K562 (cell line): ENCODE data around the gene MRPL22. TPM values are rescaled to one million over a fixed set of nuclear protein-coding genes. Genes with fewer than 3 reads are reported as not detected.

Source experiments
- ATAC-seq: fragments of 200-7000 bp; cut with Tn5 transposase; 3 replicates; pipeline ENCODE4 v1.9.1; 2020; ENCODE audit warnings: moderate library complexity
- BruUV-seq: library from RNA; stranded (reverse); fragments of 400-500 nt; replicated peaks from 2 replicates; lab custom pipeline; 2021; lab: Mats Ljungman, UMichigan
- CTCF ChIA-PET: fragments of 300-600 bp; formaldehyde crosslinking; extraction: SDS; loops from one replicate; lab custom pipeline; 2021; ENCODE audit warnings: low intra/inter-chr PET ratio; lab: Yijun Ruan, JAX
- POLR2A ChIA-PET: fragments of 300-600, 350-650 bp; sonication (Branson Sonifier 250); formaldehyde crosslinking; extraction: SDS; loops from one replicate; lab custom pipeline; 2021; ENCODE audit warnings: antibody characterized with exemption, inconsistent platforms; lab: Yijun Ruan, JAX
- DNase-seq, 4 experiments: peaks; one replicate each; pipeline versions ENCODE4 v3.0.0 to v3.0.0-alpha.2; 2011 to 2018; ENCODE audit warnings: low spot score in 3 of 4, mixed read lengths in 3 of 4; ENCODE audit errors: extremely low read depth in 1 of 4
- FAIRE-seq: peaks from 2 replicates; lab custom pipeline; 2011; peaks lifted over from hg19 to GRCh38; lab: Jason Lieb, UNC
- H2AFZ ChIP-seq: 2 replicates; pipeline ENCODE4 v1.6.0; 2011; ENCODE audit warnings: low read depth, low read length, control low read depth, inconsistent platforms
- H3K27ac ChIP-seq: fragments of 200-600 bp; 3 replicates; pipeline ENCODE4 v1.8.0; 2011; ENCODE audit warnings: low read depth, mild to moderate bottlenecking, control low read depth, inconsistent platforms, low read length, moderate library complexity, mixed read lengths; ENCODE audit errors: extremely low read depth
- H3K27me3 ChIP-seq, 2 experiments: fragments of 300-600 bp in 1 of 2; 2 replicates in 1 of 2; 3 replicates in 1 of 2; pipeline versions ENCODE4 v1.6.0 to v1.8.0; 2011; ENCODE audit warnings: inconsistent platforms in 2 of 2, low read length in 2 of 2, mild to moderate bottlenecking in 1 of 2, mixed read lengths in 1 of 2, moderate library complexity in 1 of 2; ENCODE audit not compliant: control insufficient read depth in 2 of 2, insufficient read depth in 2 of 2
- H3K36me3 ChIP-seq: fragments of 300-600 bp; 3 replicates; pipeline ENCODE4 v1.8.0; 2011; ENCODE audit warnings: mild to moderate bottlenecking, low read length, inconsistent platforms; ENCODE audit not compliant: control insufficient read depth, insufficient read depth
- H3K4me1 ChIP-seq, 2 experiments: fragments of 200-600 bp in 1 of 2; replicated peaks in 1 of 2; 2 replicates in 1 of 2; 3 replicates in 1 of 2; pipeline versions ENCODE4 v1.5.1 to v1.8.0; 2011; ENCODE audit warnings: inconsistent platforms in 2 of 2, low read length in 2 of 2, mild to moderate bottlenecking in 1 of 2, mixed read lengths in 1 of 2, moderate library complexity in 1 of 2; ENCODE audit not compliant: control insufficient read depth in 2 of 2, insufficient read depth in 2 of 2
- H3K4me2 ChIP-seq: 2 replicates; pipeline ENCODE4 v1.6.1; 2011; ENCODE audit warnings: low read length, control low read depth, inconsistent platforms, mixed read lengths; ENCODE audit not compliant: insufficient read depth
- H3K4me3 ChIP-seq: fragments of 200-600 bp; sonication (generic), shearing (Covaris generic); 2 replicates; pipeline ENCODE4 v1.5.1; 2016; ENCODE audit warnings: control low read depth, inconsistent platforms
- H3K79me2 ChIP-seq: fragments of 200-600 bp; 3 replicates; pipeline ENCODE4 v1.8.0; 2011; ENCODE audit warnings: low read length, inconsistent platforms; ENCODE audit not compliant: control insufficient read depth, insufficient read depth
- H3K9ac ChIP-seq, 2 experiments: 2 replicates each; pipeline versions ENCODE4 v1.6.0 to v1.6.1; 2011; ENCODE audit warnings: low read depth in 2 of 2, low read length in 2 of 2, control low read depth in 1 of 2, inconsistent platforms in 1 of 2, mild to moderate bottlenecking in 1 of 2, mixed read lengths in 1 of 2; ENCODE audit not compliant: insufficient read depth in 1 of 2
- H3K9me1 ChIP-seq: one replicate; pipeline ENCODE4 v1.6.0; 2011; ENCODE audit warnings: inconsistent platforms, mild to moderate bottlenecking, low read length, moderate library complexity; ENCODE audit not compliant: control insufficient read depth, insufficient read depth
- H3K9me3 ChIP-seq: replicated peaks from 2 replicates; pipeline ENCODE4 v1.5.1; 2011; ENCODE audit warnings: low read depth, low read length, inconsistent platforms; ENCODE audit not compliant: control insufficient read depth, insufficient read depth
- H4K20me1 ChIP-seq: replicated peaks from 2 replicates; pipeline ENCODE4 v1.6.1; 2011; ENCODE audit warnings: low read length, inconsistent platforms, mixed read lengths; ENCODE audit not compliant: control insufficient read depth, insufficient read depth
- BRF1 ChIP-seq: IDR thresholded peaks from 3 replicates; pipeline ENCODE4 v1.6.1; 2011; ENCODE audit warnings: borderline replicate concordance, mild to moderate bottlenecking; ENCODE audit not compliant: insufficient read length; ENCODE audit errors: extremely low read depth
- KAT7 ChIP-seq: sonication (generic); formaldehyde crosslinking; IDR thresholded peaks from 2 replicates; pipeline ENCODE4 v1.8.0; 2022; ENCODE audit warnings: missing genetic modification reagents, mild to moderate bottlenecking, borderline replicate concordance
- PATZ1 ChIP-seq: fragments of 250-450 bp; sonication (Bioruptor Pico); IDR thresholded peaks from 2 replicates; pipeline ENCODE4 v1.5.0; 2020; ENCODE audit warnings: mild to moderate bottlenecking, borderline replicate concordance
- SREBF2 ChIP-seq: sonication (generic); formaldehyde crosslinking; IDR thresholded peaks from 2 replicates; pipeline ENCODE4 v1.4.0; 2020; ENCODE audit warnings: mild to moderate bottlenecking, missing genetic modification reagents
- SRSF7 ChIP-seq: fragments of 200-400 bp; formaldehyde crosslinking; optimal IDR thresholded peaks from 2 replicates; pipeline ENCODE3; 2017; ENCODE audit warnings: mild to moderate bottlenecking, low read depth, low read length
- XRCC4 ChIP-seq: IDR thresholded peaks from one replicate; pipeline ENCODE4 v1.6.1; 2011; ENCODE audit not compliant: insufficient read depth, insufficient read length; ENCODE audit errors: extremely low read depth
- ZNF253 ChIP-seq: fragments of 250-450 bp; sonication (Bioruptor Pico); conservative IDR thresholded peaks from 2 replicates; pipeline ENCODE4 v1.6.1; 2021; ENCODE audit warnings: mild to moderate bottlenecking
- ZNF316 ChIP-seq: fragments of 450-650 bp; IDR thresholded peaks from 2 replicates; pipeline ENCODE4 v1.6.1; 2016
- WGBS: fragments of 100-300 bp; shearing (Covaris generic); methylation state at CpG from one replicate; pipeline ENCODE4 v1.1.6; 2016; ENCODE audit warnings: low coverage, mixed read lengths; ENCODE audit not compliant: insufficient coverage; ENCODE audit errors: missing lambda C conversion rate; 5-methylcytosine and 5-hydroxymethylcytosine counted together
- in situ Hi-C: fragments of 300-500 bp; cut with MboI; formaldehyde crosslinking; loops from 4 replicates; pipeline ENCODE4 v1.15.0; 2018; ENCODE audit warnings: inconsistent platforms, mixed read lengths
- intact Hi-C: fragments of 100-400 bp; cut with micrococcal nuclease; formaldehyde crosslinking; loops from 2 replicates; pipeline ENCODE4 v1.14.2; 2022
- polyA plus RNA-seq, 8 experiments: library from polyadenylated mRNA; depleted of rRNA in 4 of 8; stranded (reverse) in 5 of 8; unstranded in 3 of 8; fragments of >200 nt; fragmentation: Nextera tagmentation in 2 of 8; fragmentation: Illumina TruSeq in 1 of 8; extraction: Ambion mirVana in 2 of 8; extraction: Trizol in 1 of 8; gene quantifications; 2 replicates each; pipeline versions ENCODE4 v1.2.1 to v1.2.3, GENCODE V29; 2011 to 2014; ENCODE audit warnings: inconsistent platforms in 1 of 8, missing spikeins in 1 of 8
- total RNA-seq, 7 experiments: library from RNA; depleted of rRNA in 6 of 7; stranded (reverse); fragments of >200 nt in 6 of 7; fragmentation: Illumina TruSeq in 2 of 7; extraction: Trizol in 2 of 7; gene quantifications; 2 replicates each; pipeline versions ENCODE4 v1.2.1 to v1.2.3, GENCODE V29; 2011 to 2021; ENCODE audit warnings: low replicate concordance in 1 of 7
- TF ChIP-seq, protein P1 (sequence below): fragments of 150-350 bp; IDR thresholded peaks from 2 replicates; pipeline ENCODE4 v1.6.1; 2014; ENCODE audit warnings: low read depth, mild to moderate bottlenecking, low read length, borderline replicate concordance

Gene MRPL22
- total and polyA plus RNA-seq, 9 of the 15 experiments (the other 6 are each of a cell fraction or from before 2014, with no cell fraction given), result 41.1 to 424 (median 102) TPM

GRCh38 chr5:154923441-154924430 lies 17.1 kb upstream of the MRPL22 start:
- POLR2A ChIA-PET, result interaction anchor here (1.4 kb wide), 1 partner anchor 14 kb away, joined by 5 read pairs; the partner anchor contains the start of gene GEMIN5
- CTCF ChIA-PET, result no interaction called here
- no peak for TF ChIP-seq SRSF7
- TF ChIP-seq KAT7 (CRISPR knock-in tag), result no peak
- no peak for TF ChIP-seq PATZ1 (CRISPR knock-in tag)
- TF ChIP-seq BRF1, result no peak
- TF ChIP-seq ZNF253 (CRISPR knock-in tag), result no peak
- no peak for TF ChIP-seq XRCC4
- TF ChIP-seq, protein P1, sequence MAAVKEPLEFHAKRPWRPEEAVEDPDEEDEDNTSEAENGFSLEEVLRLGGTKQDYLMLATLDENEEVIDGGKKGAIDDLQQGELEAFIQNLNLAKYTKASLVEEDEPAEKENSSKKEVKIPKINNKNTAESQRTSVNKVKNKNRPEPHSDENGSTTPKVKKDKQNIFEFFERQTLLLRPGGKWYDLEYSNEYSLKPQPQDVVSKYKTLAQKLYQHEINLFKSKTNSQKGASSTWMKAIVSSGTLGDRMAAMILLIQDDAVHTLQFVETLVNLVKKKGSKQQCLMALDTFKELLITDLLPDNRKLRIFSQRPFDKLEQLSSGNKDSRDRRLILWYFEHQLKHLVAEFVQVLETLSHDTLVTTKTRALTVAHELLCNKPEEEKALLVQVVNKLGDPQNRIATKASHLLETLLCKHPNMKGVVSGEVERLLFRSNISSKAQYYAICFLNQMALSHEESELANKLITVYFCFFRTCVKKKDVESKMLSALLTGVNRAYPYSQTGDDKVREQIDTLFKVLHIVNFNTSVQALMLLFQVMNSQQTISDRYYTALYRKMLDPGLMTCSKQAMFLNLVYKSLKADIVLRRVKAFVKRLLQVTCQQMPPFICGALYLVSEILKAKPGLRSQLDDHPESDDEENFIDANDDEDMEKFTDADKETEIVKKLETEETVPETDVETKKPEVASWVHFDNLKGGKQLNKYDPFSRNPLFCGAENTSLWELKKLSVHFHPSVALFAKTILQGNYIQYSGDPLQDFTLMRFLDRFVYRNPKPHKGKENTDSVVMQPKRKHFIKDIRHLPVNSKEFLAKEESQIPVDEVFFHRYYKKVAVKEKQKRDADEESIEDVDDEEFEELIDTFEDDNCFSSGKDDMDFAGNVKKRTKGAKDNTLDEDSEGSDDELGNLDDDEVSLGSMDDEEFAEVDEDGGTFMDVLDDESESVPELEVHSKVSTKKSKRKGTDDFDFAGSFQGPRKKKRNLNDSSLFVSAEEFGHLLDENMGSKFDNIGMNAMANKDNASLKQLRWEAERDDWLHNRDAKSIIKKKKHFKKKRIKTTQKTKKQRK, result no peak
- TF ChIP-seq SREBF2 (CRISPR knock-in tag), result no peak
- no peak for TF ChIP-seq ZNF316

More at GRCh38 chr5:154923441-154924430, 17.1 kb upstream of the MRPL22 start:
- H3K27ac ChIP-seq, result no peak overlapping the region
- BruUV-seq, result no TSS peak
- no peaks in the 10 kb centered on the region for H3K9me1 ChIP-seq
- no peak overlapping the region for H3K4me3 ChIP-seq
- DNase-seq, result no peak
- H2AFZ ChIP-seq, result no peak overlapping the region
- WGBS, result 89% methylated on average over 7 of the region's 7 CpGs
- no peak overlapping the region for H3K9ac ChIP-seq
- H3K36me3 ChIP-seq, result peaks cover 88% of the 10 kb centered on the region
- no peak overlapping the region for H3K4me2 ChIP-seq
- intact Hi-C loops (no loop called here), in situ Hi-C loops (no loop called here)
- no peaks in the 10 kb centered on the region for H3K79me2 ChIP-seq
- ATAC-seq, result no peak
- no peaks in the 10 kb centered on the region for H3K4me1 ChIP-seq
- no peaks in the 10 kb centered on the region for H3K27me3 ChIP-seq
- no peak for FAIRE-seq
- no peaks in the 10 kb centered on the region for H4K20me1 ChIP-seq
- no peaks in the 10 kb centered on the region for H3K9me3 ChIP-seq
